ENCODE data around the gene SLC39A5.
"Not testable (repeated sequence)": the region's sequence is repeated elsewhere in the genome, so short reads cannot be mapped to it uniquely, and the experiment has no call there.

Gene SLC39A5

DNA sequence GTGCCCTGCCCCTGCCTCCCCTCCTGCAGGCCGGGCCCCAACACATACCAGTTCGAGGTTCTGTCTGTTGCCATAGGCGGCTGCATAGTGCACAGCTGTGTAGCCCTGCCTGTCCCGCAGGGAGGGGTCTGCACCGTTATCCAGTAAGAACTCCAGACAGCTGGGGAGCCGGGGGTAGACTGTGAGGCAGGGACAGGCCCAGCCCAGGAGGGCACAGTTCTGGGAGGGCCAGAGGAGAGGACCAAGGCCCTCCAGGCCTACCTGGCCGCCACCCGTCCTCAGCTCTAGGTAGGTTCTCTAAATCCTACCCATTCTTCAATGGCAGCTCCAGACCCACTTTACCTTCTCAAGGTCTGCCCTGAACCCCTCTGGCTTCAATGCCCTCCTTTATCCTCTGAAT, 18.9 kb downstream of the SLC39A5 start:
- no peak for DNase-seq

- DNase-seq = no peak
Measured at GRCh38 chr12:56252649-56253048, 22.8 kb downstream of the SLC39A5 start.

DNA sequence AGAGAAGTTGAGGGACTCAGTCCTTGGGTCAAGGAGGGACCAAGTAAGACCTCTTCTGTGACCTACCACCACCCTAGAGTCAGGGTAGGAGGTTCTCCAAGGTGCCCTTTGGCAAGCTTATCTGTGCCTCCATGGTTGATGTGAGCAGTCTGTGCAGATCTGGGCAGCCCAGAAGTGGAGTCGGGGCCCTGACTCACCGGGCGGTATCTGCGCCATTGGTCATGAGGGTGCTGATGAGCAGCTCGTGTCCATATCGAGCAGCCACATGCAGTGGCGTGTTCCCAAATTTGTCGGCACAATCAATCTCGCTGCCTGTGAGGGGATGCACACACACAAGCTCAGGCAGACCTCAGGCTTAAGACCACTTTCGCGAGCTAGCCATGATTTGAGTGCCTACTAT, 23.2 kb downstream of the SLC39A5 start:
- no peak for DNase-seq

DNA sequence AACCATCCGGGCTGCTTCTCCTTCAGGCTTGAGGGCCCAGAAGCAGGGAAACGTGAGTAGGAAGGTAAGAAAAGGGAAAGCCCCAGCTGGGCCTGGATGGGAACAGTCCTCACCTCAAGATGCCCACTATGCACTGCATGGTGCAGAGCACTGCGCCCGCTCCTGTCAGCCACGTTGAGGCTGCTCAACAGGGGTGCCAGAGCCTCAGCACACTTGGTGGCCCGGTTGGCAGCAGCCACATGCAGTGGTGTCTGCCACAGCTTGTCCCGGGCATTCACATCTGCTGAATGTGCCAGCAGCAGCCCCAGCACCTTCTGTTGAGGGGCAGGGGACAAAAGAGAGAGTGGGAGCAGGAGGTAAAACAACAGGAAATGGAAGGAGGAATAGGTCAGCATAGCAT, 25.8 kb downstream of the SLC39A5 start:
- DNase-seq = no peak

- no peak for DNase-seq
Measured at GRCh38 chr12:56256326-56256960, 26.6 kb downstream of the SLC39A5 start.

GRCh38 chr12:56257071-56257470, 27.2 kb downstream of the SLC39A5 start:
- no peak for DNase-seq

- DNase-seq = no peak
Measured at GRCh38 chr12:56257491-56258067, 27.7 kb downstream of the SLC39A5 start.

DNA sequence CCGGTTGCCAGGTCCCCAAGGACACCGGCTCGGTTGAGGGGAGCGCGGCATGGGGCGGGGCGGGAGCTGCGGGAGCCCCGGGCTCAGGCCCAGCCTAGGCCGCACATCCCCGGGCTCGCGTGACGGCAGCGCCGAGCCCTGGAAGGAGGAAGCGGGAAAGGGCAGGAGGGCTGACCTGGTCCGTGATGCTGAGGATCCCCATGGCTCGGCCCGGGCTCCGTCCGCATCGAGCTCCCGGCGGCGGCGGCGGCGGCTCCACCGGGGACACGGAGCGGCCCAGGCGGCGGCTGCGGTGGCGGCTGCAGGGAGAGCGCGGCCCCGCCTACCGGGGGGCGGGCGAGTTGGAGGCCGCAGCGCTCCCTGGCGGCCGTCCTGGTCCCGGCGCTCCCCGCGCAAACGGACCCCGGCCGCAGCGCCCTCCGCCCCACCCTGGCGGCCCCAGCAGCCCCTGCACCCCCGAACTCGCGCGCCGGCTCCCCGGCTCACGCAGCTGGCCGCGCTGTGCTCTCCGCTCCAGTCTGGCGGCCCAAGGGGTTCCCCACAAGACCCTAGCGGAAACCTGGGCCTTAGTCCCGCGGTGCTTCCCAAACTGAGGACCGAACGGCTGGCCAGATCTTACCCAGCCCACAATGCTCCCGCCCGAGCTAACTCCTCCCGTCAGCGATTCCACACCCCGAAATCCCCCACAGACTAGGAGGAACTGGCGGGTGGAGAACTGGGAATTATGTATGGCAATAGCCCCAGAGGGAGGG, 28.4 kb downstream of the SLC39A5 start, which contains the start of gene ANKRD52:
Gene ANKRD52, minus strand, starts transcription at position 317 of the 752 bp plus-strand sequence. Its CDS starts 115 bp downstream, at position 202.
- DNase-seq = peak; percentile 92

DNA sequence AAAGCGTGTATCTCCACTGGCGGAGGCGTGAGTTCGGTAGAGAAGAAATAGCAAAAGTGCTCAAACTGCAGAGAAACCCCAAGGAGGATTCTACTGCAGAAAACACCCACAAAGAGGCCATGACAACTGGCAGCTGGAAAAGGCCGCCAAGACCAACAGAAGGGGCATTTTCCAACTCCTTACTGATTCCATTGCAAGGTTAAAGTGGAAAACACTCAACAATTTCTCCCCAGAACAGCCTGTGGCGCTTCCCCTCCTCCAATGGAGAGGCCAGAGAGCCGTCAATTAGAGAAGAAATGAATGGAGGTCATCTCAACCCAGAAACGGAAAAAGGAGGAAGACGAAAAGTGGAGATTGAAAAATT, 29.0 kb downstream of the SLC39A5 start:
- no peak for DNase-seq

DNA sequence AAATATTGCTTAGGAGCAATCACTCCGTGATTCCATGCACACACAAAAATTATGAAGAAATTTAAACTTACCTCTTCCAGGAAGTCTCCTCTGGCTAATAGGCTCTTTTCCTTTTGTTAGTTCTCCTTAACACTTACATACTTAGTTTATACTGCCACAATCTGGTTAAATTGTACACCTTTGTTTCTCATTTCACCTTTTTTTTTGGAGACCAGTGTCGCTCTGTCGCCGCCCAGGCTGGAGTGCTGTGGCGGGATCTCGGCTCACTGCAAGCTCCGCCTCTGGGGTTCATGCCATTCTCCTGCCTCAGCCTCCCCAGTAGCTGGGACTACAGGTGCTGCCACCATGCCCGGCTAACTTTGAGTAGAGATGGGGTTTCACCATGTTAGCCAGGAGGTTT, 30.5 kb downstream of the SLC39A5 start:
- DNase-seq = no peak

DNA sequence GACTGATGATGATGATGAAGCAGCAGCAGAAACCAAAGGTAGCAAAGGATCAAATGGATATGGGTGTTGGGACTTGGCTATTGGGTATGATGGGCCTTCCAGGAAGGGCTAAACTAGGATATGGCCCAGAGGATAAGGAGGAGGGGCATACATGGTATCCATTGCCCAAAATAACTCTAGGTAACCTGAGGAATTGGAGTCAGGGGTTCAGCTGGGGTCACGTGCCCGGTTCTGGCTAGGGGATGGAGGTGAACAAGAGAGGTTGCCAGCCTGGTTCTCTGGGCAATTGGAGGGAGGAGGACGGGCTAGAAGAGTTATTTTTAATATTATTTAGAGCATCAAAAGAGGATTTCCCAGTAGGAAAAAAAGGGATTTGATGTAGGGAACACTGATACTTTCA, 31.1 kb downstream of the SLC39A5 start:
- no peak for DNase-seq

DNA sequence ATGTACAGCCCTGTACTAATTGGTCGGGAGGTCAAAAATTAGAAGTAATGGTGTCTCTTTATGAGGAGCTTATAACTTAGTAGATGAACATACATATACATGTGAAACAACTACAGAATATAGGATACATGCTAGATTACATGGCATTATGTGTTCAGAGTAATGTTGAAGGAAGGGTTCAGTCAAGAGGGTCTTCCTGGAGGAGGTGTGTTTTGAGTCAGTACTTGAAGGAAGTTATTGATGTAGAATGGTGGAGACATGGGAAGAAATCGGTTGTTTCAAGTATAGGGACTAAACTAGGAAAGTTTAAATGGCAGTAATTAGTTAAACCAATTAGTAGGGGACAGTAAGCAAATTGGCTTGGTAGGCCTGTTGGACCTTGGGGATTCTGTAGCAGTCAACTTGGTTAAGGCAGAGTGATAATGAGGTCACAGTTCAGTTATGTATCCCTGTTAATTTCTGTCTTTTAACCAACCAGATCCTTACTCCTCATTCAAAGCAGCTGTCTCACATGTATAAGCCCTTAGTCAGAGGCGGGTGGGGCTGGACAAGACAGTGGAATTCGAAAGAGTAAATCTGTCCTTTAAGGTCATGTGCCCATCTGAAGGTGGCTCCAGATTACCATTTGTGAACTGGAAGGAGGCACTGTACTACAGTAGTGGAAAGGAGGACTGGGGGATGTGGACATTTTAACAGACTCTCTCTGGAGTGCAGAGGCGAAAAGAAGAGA, 31.8 kb downstream of the SLC39A5 start:
- DNase-seq = no peak

DNA sequence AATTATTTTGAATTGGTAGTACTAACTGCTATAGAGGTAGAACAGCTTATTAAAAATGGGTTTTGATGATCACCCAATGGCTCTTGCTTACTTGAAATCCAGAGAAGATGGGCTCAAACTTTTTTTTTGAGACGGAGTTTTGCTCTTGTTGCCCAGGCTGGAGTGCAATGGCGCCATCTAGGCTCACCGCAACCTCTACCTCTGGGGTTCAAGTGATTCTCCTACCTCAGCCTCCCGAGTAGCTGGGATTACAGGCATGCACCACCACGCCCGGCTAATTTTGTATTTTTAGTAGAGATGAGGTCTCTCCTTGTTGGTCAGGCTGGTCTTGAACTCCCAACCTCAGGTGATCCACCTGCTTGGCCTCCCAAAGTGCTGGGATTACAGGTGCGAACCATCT, 33.1 kb downstream of the SLC39A5 start:
- DNase-seq = not testable (repeated sequence)

DNA sequence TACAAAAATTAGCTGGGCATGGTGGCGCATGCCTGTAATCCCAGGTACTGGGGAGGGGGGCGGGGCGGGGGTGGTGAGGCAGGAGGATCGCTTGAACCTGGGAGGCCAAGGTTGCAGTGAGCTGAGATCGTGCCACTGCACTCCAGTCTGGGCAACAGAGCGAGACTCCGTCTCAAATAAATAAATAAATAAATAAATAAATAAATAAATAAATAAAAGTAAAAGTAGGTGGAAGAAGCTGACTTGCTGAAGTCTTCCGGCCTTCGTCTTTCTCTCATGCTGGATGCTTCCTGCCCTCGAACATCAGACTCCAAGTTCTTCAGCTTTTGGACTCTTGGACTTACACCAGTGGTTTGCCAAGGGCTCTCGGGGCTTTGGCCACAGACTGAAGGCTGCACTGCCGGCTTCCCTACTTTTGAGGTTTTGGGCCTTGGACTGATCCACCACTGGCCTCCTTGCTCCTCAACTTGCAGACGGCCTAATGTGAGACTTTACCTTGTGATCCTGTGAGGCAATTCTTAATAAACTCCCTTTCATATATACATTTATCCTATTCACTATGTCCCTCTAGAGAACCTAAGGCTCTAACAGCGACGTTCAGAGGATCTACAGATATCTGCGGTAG, 36.3 kb downstream of the SLC39A5 start:
- DNase-seq = not testable (repeated sequence)

- peak; percentile 93 for DNase-seq
Measured at GRCh38 chr12:56266693-56267442, 37.0 kb downstream of the SLC39A5 start, which contains the start of gene COQ10A. COQ10A (plus strand) TSS chr12:56266942; CDS start chr12:56267119, 177 bp downstream.

DNA sequence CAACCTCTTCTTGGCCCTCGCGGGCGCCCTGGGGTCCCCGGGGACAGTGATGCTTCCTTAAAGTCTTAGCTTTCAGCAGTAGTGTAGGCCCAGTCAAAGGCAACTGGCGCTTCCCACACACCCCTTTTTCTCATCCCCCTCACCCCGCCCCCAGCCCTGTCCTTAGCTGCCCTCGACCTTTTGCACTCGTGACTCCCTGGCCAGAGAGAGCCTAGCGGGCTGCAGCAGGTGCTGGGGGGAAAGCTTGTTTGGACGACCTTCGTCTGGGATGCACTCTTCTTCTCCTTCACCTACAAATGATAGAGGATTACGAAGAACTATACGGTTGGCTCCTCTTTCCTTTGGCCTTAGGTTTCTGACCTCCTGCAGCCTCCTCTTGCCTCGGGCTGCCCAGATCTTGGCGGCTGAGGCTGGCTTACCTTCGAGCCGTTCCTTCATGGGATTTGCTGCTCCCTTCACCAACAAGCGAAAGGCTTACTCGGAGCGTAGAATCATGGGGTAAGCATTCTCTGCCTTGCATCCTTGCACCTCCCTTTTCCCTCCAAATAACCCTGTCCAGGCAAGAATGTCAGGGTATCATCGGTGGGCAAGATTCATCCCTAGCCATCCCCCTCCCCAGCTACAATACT, 37.7 kb downstream of the SLC39A5 start:
- no peak for DNase-seq

DNA sequence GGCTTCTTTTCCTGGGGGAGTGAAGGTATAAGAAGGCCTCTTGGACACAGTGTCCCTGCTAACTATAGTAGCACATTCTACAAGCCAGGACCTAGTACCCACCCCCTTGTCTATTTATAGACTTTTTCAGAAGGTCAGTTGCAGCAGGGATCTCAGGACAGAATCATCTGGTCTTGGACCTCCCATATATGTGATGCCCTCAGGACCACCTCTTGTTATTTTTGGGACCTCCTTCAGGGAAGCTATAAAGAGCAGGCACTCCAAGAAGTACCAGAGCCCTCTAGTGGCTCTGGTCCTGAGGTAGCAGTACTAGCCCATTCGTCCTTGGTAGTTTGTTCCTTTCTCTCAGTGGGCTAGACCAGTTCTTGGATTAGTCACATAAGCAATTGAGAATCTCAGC, 41.2 kb downstream of the SLC39A5 start:
- DNase-seq = no peak

DNA sequence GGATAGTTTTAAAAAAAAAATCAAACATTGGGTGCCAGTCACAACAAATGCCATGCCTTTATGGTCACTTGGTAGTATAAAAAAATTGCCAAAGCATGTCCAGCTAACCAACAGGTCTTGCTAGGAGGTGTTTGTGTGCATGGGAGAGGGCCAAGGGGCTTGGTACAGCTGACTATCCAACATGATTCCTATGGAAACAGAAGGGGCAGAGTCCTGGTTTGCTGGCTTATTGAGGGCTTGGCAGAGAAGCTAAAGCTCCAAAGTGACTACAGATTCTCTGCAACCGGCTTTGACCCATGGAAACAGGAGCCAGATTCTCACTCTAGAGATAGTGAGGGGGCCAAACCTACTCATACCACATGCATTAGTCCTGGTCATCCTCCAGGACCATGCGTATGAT, 42.6 kb downstream of the SLC39A5 start:
- DNase-seq = not testable (repeated sequence)

- DNase-seq = no peak
Measured at GRCh38 chr12:56274299-56274698, 44.4 kb downstream of the SLC39A5 start.

GRCh38 chr12:56278905-56279304, 49.1 kb downstream of the SLC39A5 start:
- no peak for DNase-seq

GRCh38 chr12:56280849-56281248, 51.0 kb downstream of the SLC39A5 start:
- no peak for DNase-seq

- no peak for DNase-seq
Measured at GRCh38 chr12:56282030-56282429, 52.2 kb downstream of the SLC39A5 start.
